ENCODE measurements around the gene SLC22A7.

DNA sequence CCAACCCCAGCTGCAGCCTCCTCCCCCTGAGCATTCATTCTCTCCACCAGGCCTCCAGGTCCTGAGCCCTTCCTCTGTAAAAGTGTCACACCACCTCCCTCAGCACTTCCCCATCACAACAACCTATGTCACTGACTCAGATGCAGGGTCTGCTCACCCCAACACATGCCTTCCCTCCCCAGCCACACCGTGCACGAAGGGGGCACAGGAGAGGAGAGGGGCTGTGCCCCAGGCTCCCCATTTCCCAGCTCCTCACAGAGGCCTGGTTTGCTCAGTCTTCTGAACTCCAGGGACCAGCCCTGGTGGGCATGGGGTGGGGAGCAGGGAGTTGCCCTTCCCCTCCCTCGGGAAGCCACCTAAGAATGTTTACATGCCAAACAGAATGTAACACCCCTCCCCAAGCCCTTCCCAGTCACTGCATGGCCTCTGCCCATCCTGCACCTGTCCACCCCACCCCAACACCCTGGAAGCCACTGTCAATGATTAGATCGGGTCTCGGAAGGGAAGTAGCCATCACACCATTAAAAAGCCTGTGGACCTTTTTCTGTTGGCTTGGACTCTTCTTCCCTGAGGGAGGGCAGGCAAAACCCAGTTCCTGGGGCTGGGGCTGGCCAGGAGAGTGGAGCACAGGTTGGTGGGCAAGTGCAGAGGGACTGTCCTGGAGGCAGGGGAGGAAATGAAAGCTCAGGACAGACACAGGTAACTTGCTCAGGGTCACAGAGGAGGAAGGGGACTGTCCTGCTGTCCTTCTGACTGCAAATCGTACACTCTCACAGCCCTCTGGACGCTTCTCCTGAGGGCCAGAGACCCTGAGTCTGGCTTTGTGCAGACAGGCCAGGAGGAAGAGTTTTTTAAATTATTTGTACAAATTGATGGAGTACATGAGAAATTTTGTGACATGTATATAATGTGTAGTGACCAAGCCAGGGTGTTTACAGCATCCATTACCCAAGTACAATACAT is 10.1 kb upstream of the SLC22A7 start:
- no peak for TF ChIP-seq POLR2AphosphoS5 (IDR thresholded peaks at IDR 0.05; ENCODE audit: low read depth, low read length)
- TF ChIP-seq, protein P1, sequence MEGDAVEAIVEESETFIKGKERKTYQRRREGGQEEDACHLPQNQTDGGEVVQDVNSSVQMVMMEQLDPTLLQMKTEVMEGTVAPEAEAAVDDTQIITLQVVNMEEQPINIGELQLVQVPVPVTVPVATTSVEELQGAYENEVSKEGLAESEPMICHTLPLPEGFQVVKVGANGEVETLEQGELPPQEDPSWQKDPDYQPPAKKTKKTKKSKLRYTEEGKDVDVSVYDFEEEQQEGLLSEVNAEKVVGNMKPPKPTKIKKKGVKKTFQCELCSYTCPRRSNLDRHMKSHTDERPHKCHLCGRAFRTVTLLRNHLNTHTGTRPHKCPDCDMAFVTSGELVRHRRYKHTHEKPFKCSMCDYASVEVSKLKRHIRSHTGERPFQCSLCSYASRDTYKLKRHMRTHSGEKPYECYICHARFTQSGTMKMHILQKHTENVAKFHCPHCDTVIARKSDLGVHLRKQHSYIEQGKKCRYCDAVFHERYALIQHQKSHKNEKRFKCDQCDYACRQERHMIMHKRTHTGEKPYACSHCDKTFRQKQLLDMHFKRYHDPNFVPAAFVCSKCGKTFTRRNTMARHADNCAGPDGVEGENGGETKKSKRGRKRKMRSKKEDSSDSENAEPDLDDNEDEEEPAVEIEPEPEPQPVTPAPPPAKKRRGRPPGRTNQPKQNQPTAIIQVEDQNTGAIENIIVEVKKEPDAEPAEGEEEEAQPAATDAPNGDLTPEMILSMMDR (IDR thresholded peaks at IDR 0.05; ENCODE audit: control extremely low read depth in 1 of 3, insufficient read depth in 1 of 3, low read depth in 1 of 3, low read length in 3 of 3), result no peak
- no peak for TF ChIP-seq EP300 (IDR thresholded peaks at IDR 0.05; ENCODE audit: borderline replicate concordance in 1 of 2, low read depth in 2 of 2, low read length in 2 of 2)
- TF ChIP-seq SIRT6 (IDR thresholded peaks at IDR 0.05; ENCODE audit: low read length), result no peak
- TF ChIP-seq EZH2 (IDR thresholded peaks at IDR 0.05; ENCODE audit: low read depth, low read length, severe bottlenecking), result no peak
- no peak for TF ChIP-seq RFX5 (IDR thresholded peaks at IDR 0.05; ENCODE audit: borderline replicate concordance, low read depth, low read length)
- TF ChIP-seq, protein P2, sequence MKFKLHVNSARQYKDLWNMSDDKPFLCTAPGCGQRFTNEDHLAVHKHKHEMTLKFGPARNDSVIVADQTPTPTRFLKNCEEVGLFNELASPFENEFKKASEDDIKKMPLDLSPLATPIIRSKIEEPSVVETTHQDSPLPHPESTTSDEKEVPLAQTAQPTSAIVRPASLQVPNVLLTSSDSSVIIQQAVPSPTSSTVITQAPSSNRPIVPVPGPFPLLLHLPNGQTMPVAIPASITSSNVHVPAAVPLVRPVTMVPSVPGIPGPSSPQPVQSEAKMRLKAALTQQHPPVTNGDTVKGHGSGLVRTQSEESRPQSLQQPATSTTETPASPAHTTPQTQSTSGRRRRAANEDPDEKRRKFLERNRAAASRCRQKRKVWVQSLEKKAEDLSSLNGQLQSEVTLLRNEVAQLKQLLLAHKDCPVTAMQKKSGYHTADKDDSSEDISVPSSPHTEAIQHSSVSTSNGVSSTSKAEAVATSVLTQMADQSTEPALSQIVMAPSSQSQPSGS (IDR thresholded peaks at IDR 0.05; ENCODE audit: low read length), result no peak
